H1 (cell line): ENCODE results near the gene TADA3. TPM values are rescaled to one million over a fixed set of nuclear protein-coding genes. Genes with fewer than 3 reads are reported as not detected.

Source experiments
- CTCF ChIA-PET: fragments of 300-600 bp; sonication (Branson Sonifier 250); formaldehyde crosslinking; loops from one replicate; lab custom pipeline; 2021; ENCODE audit not compliant: partially characterized antibody; lab: Charles Lee
- POLR2A ChIA-PET: fragments of 300-600 bp; sonication (Branson Sonifier 250); formaldehyde crosslinking; loops from one replicate; lab custom pipeline; 2021; ENCODE audit warnings: inconsistent platforms; ENCODE audit not compliant: partially characterized antibody; lab: Charles Lee
- DNase-seq, 2 experiments: peaks; one replicate each; pipeline versions ENCODE4 v3.0.0 to v3.0.0-alpha.2; 2010 to 2022; ENCODE audit warnings: low spot score in 2 of 2, low read depth in 1 of 2, mixed read lengths in 1 of 2
- FAIRE-seq: peaks from 2 replicates; lab custom pipeline; 2011; peaks lifted over from hg19 to GRCh38; lab: Jason Lieb, UNC
- H2AFZ ChIP-seq: 2 replicates; pipeline ENCODE4 v1.8.1; 2012; ENCODE audit warnings: low read length, inconsistent platforms
- H2AK5ac ChIP-seq: 2 replicates; pipeline ENCODE4 v1.6.1; 2013; ENCODE audit warnings: low read depth, low read length
- H2BK120ac ChIP-seq: replicated peaks from 2 replicates; pipeline ENCODE3; 2013; ENCODE audit warnings: low read depth, low read length, inconsistent platforms
- H2BK12ac ChIP-seq: 2 replicates; pipeline ENCODE4 v1.6.1; 2013; ENCODE audit warnings: low read depth, low read length
- H2BK15ac ChIP-seq: 2 replicates; pipeline ENCODE4 v1.6.1; 2013; ENCODE audit warnings: low read length
- H2BK20ac ChIP-seq: 2 replicates; pipeline ENCODE4 v1.6.1; 2013; ENCODE audit warnings: low read length
- H2BK5ac ChIP-seq: 2 replicates; pipeline ENCODE4 v1.6.1; 2013; ENCODE audit warnings: low read depth, low read length
- H3K14ac ChIP-seq: 2 replicates; pipeline ENCODE4 v1.6.1; 2013; ENCODE audit warnings: inconsistent platforms; ENCODE audit not compliant: insufficient read length
- H3K18ac ChIP-seq: 2 replicates; pipeline ENCODE4 v1.6.1; 2013; ENCODE audit warnings: low read length; ENCODE audit errors: extremely low read depth
- H3K23ac ChIP-seq: 2 replicates; pipeline ENCODE4 v1.6.1; 2013; ENCODE audit warnings: inconsistent platforms; ENCODE audit not compliant: insufficient read length
- H3K23me2 ChIP-seq: 2 replicates; pipeline ENCODE4 v1.6.1; 2013; ENCODE audit warnings: low read depth, low read length
- H3K27ac ChIP-seq: 2 replicates; pipeline ENCODE4 v1.6.1; 2011; ENCODE audit warnings: low read depth, low read length, inconsistent platforms
- H3K27me3 ChIP-seq, 4 experiments: replicated peaks in 1 of 4; 1 replicate in 1 of 4; 2 replicates in 3 of 4; pipeline versions ENCODE4 v1.6.1 to v1.8.1; 2011 to 2013; ENCODE audit warnings: low read length in 3 of 4, mild to moderate bottlenecking in 3 of 4, inconsistent platforms in 2 of 4, mixed read lengths in 2 of 4, moderate library complexity in 1 of 4; ENCODE audit not compliant: control insufficient read depth in 3 of 4, insufficient read depth in 3 of 4; ENCODE audit errors: extremely low read depth in 1 of 4
- H3K36me3 ChIP-seq, 4 experiments: 2 replicates each; pipeline versions ENCODE4 v1.6.1 to v1.8.1; 2011 to 2013; ENCODE audit warnings: mild to moderate bottlenecking in 4 of 4, low read length in 3 of 4, moderate library complexity in 2 of 4, control low read depth in 1 of 4, inconsistent platforms in 1 of 4; ENCODE audit not compliant: insufficient read depth in 4 of 4, control insufficient read depth in 2 of 4
- H3K4ac ChIP-seq: replicated peaks from 2 replicates; pipeline ENCODE3; 2013; ENCODE audit warnings: low read length, low read depth, mixed read lengths, inconsistent platforms; ENCODE audit not compliant: insufficient read length
- H3K4me1 ChIP-seq, 4 experiments: replicated peaks in 1 of 4; 1 replicate in 1 of 4; 2 replicates in 3 of 4; pipeline versions ENCODE4 v1.6.1 to v1.8.1; 2011 to 2013; ENCODE audit warnings: low read length in 3 of 4, inconsistent platforms in 2 of 4, mixed read lengths in 1 of 4; ENCODE audit not compliant: insufficient read depth in 4 of 4, control insufficient read depth in 3 of 4
- H3K4me2 ChIP-seq, 2 experiments: 2 replicates each; pipeline versions ENCODE4 v1.6.1 to v1.8.1; 2011 to 2013; ENCODE audit warnings: low read depth in 2 of 2, low read length in 2 of 2, control low read depth in 1 of 2, inconsistent platforms in 1 of 2, mild to moderate bottlenecking in 1 of 2; ENCODE audit not compliant: insufficient read depth in 1 of 2
- H3K4me3 ChIP-seq, 4 experiments: fragments of 200-600, 300-600 bp in 1 of 4; sonication (generic), shearing (Covaris generic), sonication (Bioruptor Twin) in 1 of 4; 2 replicates each; pipeline versions ENCODE4 v1.5.1 to v1.8.1; 2011 to 2016; ENCODE audit warnings: low read length in 4 of 4, low read depth in 3 of 4, control low read depth in 2 of 4, inconsistent platforms in 2 of 4, mild to moderate bottlenecking in 2 of 4, mixed read lengths in 1 of 4, moderate library complexity in 1 of 4; ENCODE audit not compliant: insufficient read depth in 2 of 4; ENCODE audit errors: extremely low read depth in 1 of 4
- H3K56ac ChIP-seq: replicated peaks from 2 replicates; pipeline ENCODE3; 2013; ENCODE audit warnings: low read depth, mild to moderate bottlenecking, mixed read lengths, low read length, inconsistent platforms; ENCODE audit not compliant: insufficient read length
- H3K79me1 ChIP-seq: 2 replicates; pipeline ENCODE4 v1.6.1; 2013; ENCODE audit warnings: low read depth, low read length, control low read depth
- H3K79me2 ChIP-seq, 2 experiments: 2 replicates each; pipeline versions ENCODE4 v1.6.1 to v1.8.1; 2012 to 2013; ENCODE audit warnings: low read length in 2 of 2, mild to moderate bottlenecking in 2 of 2, inconsistent platforms in 1 of 2; ENCODE audit not compliant: insufficient read depth in 2 of 2, control insufficient read depth in 1 of 2
- H3K9ac ChIP-seq, 4 experiments: replicated peaks in 1 of 4; 1 replicate in 1 of 4; 2 replicates in 3 of 4; pipeline versions ENCODE4 v1.6.1 to v1.8.1; 2011 to 2013; ENCODE audit warnings: low read depth in 3 of 4, low read length in 3 of 4, control low read depth in 2 of 4, mild to moderate bottlenecking in 2 of 4, moderate library complexity in 2 of 4, inconsistent platforms in 1 of 4; ENCODE audit errors: extremely low read depth in 1 of 4
- H3K9me3 ChIP-seq, 2 experiments: 2 replicates each; pipeline versions ENCODE4 v1.6.1 to v1.8.1; 2012 to 2013; ENCODE audit warnings: mild to moderate bottlenecking in 2 of 2, moderate library complexity in 2 of 2, control low read depth in 1 of 2, inconsistent platforms in 1 of 2, low read depth in 1 of 2, low read length in 1 of 2, mixed read lengths in 1 of 2; ENCODE audit not compliant: insufficient read depth in 2 of 2
- H4K20me1 ChIP-seq, 2 experiments: replicated peaks in 1 of 2; 2 replicates each; pipeline versions ENCODE3 to v1.8.1; 2011 to 2013; ENCODE audit warnings: inconsistent platforms in 2 of 2, low read length in 2 of 2, mild to moderate bottlenecking in 1 of 2; ENCODE audit not compliant: insufficient read depth in 2 of 2, control insufficient read depth in 1 of 2
- H4K5ac ChIP-seq: 2 replicates; pipeline ENCODE4 v1.6.1; 2013; ENCODE audit warnings: low read length, low read depth, mixed read lengths, inconsistent platforms; ENCODE audit not compliant: insufficient read length
- H4K8ac ChIP-seq: 2 replicates; pipeline ENCODE4 v1.8.0; 2013; ENCODE audit warnings: mild to moderate bottlenecking, moderate library complexity, low read length, inconsistent platforms; ENCODE audit not compliant: insufficient read depth; ENCODE audit errors: extremely low read depth
- H4K91ac ChIP-seq: replicated peaks from 2 replicates; pipeline ENCODE3; 2013; ENCODE audit warnings: low read length, mixed read lengths, inconsistent platforms; ENCODE audit not compliant: insufficient read length
- BACH1 ChIP-seq: IDR thresholded peaks from 2 replicates; pipeline ENCODE4 v1.6.1; 2012; ENCODE audit warnings: low read length, improper control_type of control experiment
- CEBPB ChIP-seq: IDR thresholded peaks from 2 replicates; pipeline ENCODE4 v1.6.1; 2012; ENCODE audit warnings: low read depth, low read length
- CREB1 ChIP-seq: IDR thresholded peaks from 2 replicates; pipeline ENCODE4 v1.6.1; 2012; ENCODE audit warnings: inconsistent platforms
- EGR1 ChIP-seq: IDR thresholded peaks from 2 replicates; pipeline ENCODE4 v1.6.1; 2011; ENCODE audit warnings: low read depth, low read length, borderline replicate concordance
- EZH2 ChIP-seq: fragments of 200-600 bp; sonication (generic); IDR thresholded peaks from 2 replicates; pipeline ENCODE4 v1.7.1; 2012; ENCODE audit warnings: low read depth, mild to moderate bottlenecking, moderate library complexity, low read length, inconsistent platforms; ENCODE audit not compliant: severe bottlenecking
- GABPA ChIP-seq: IDR thresholded peaks from 2 replicates; pipeline ENCODE4 v1.6.1; 2011; ENCODE audit warnings: mild to moderate bottlenecking, low read length, moderate library complexity, borderline replicate concordance; ENCODE audit not compliant: insufficient read depth
- KDM1A ChIP-seq: fragments of 200-600, 300-600 bp; sonication (generic); IDR thresholded peaks from 2 replicates; pipeline ENCODE4 v1.7.1; 2016; ENCODE audit warnings: mild to moderate bottlenecking, low read length, borderline replicate concordance
- POU5F1 ChIP-seq: IDR thresholded peaks from 2 replicates; pipeline ENCODE4 v1.6.1; 2011; ENCODE audit warnings: low read depth, mild to moderate bottlenecking, low read length, moderate library complexity
- RXRA ChIP-seq: IDR thresholded peaks from 2 replicates; pipeline ENCODE4 v1.6.1; 2011; ENCODE audit warnings: low read depth, mild to moderate bottlenecking, low read length, moderate library complexity; ENCODE audit not compliant: insufficient read depth
- SIX5 ChIP-seq: IDR thresholded peaks from 2 replicates; pipeline ENCODE4 v1.6.1; 2011; ENCODE audit warnings: mild to moderate bottlenecking, low read depth, low read length
- SRF ChIP-seq: IDR thresholded peaks from 2 replicates; pipeline ENCODE4 v1.6.1; 2011; ENCODE audit warnings: mild to moderate bottlenecking, low read depth, low read length, moderate library complexity
- TAF7 ChIP-seq: optimal IDR thresholded peaks from 2 replicates; pipeline ENCODE3; 2011; ENCODE audit warnings: low read depth, mild to moderate bottlenecking, inconsistent platforms, low read length, moderate library complexity, borderline replicate concordance
- TCF12 ChIP-seq: IDR thresholded peaks from 2 replicates; pipeline ENCODE4 v1.6.1; 2011; ENCODE audit warnings: low read depth, mild to moderate bottlenecking, low read length
- TEAD4 ChIP-seq: IDR thresholded peaks from 2 replicates; pipeline ENCODE4 v1.6.1; 2012; ENCODE audit warnings: low read depth, low read length, inconsistent platforms, mixed read lengths
- USF2 ChIP-seq: IDR thresholded peaks from 2 replicates; pipeline ENCODE4 v1.6.1; 2011; ENCODE audit warnings: low read length, improper control_type of control experiment
- WGBS, 2 experiments: shearing (Covaris generic) in 1 of 2; methylation state at CpG; one replicate each; pipeline versions ENCODE4 v1.1.6 to v1.1.7; 2013 to 2015; ENCODE audit warnings: low lambda C conversion rate in 2 of 2, mixed read lengths in 2 of 2, inconsistent platforms in 1 of 2, low coverage in 1 of 2, missing lambda C conversion rate in 1 of 2; ENCODE audit not compliant: insufficient replicate concordance in 2 of 2, insufficient coverage in 1 of 2, insufficient read length in 1 of 2; ENCODE audit errors: extremely low coverage in 1 of 2, missing lambda C conversion rate in 1 of 2; 5-methylcytosine and 5-hydroxymethylcytosine counted together
- polyA plus RNA-seq, 7 experiments: library from polyadenylated mRNA; depleted of rRNA in 3 of 7; stranded (reverse) in 5 of 7; unstranded in 2 of 7; fragments of >200 nt in 5 of 7; fragments of 200-250 nt in 2 of 7; gene quantifications; 1 replicate in 5 of 7; 2 replicates in 1 of 7; 4 replicates in 1 of 7; pipeline versions ENCODE4 v1.2.1 to v1.2.3, GENCODE V29; 2011 to 2013; ENCODE audit warnings: missing spikeins in 2 of 7, mixed read lengths in 2 of 7
- total RNA-seq: library from RNA; stranded (reverse); fragmentation: NEBNext Ultra II Directional; extraction: Animal tissue kit (Norgen Biotek cat#: 25700); gene quantifications from 2 replicates; pipeline ENCODE4 v1.2.1, GENCODE V29; 2021

TADA3 gene
- total and polyA plus RNA-seq, 2 of the 8 experiments (the other 6 are each of a cell fraction or from before 2014, with no cell fraction given) = 43.4 to 50.3 TPM

- no peak overlapping the region for H4K91ac ChIP-seq
- ChIA-PET CTCF (no interaction called here), POLR2A (interaction anchor here (0.6 to 2.8 kb wide), 11 partner anchors 8 to 79 kb away, joined by 3 to 10 read pairs (median 4); partner anchors contain the start of genes ARPC4, BRPF1 and TADA3)
- H3K27me3 ChIP-seq = peaks cover 0 to 5% (median 1%) of the 10 kb centered on the region in 4 experiments; a peak in 4 of 7 replicates
- H3K9ac ChIP-seq = no peak overlapping the region
- no peak overlapping the region for H2BK5ac ChIP-seq
- H2BK20ac ChIP-seq = no peak overlapping the region
- H3K18ac ChIP-seq = no peak overlapping the region
- no peak overlapping the region for H3K4me2 ChIP-seq
- no peak overlapping the region for H3K27ac ChIP-seq
- H4K8ac ChIP-seq = no peak overlapping the region
- H3K23ac ChIP-seq = no peak overlapping the region
- 77% methylated on average over 1 of the region's 1 CpG; no CpG with 5 or more reads in 1 of the 2 experiments for WGBS, 2 experiments
- no peak overlapping the region for H3K56ac ChIP-seq
- H4K5ac ChIP-seq = no peak overlapping the region
- no peak overlapping the region for H2BK15ac ChIP-seq
- no peak overlapping the region for H2BK12ac ChIP-seq
- H3K9me3 ChIP-seq = no peaks in the 10 kb centered on the region
- H2AK5ac ChIP-seq = no peak overlapping the region
- H3K4me1 ChIP-seq = no peaks in the 10 kb centered on the region
- H2BK120ac ChIP-seq = no peak overlapping the region
- DNase-seq = no peak
- H2AFZ ChIP-seq = no peak overlapping the region
- no peak overlapping the region for H3K4ac ChIP-seq
- no peak overlapping the region for H3K14ac ChIP-seq
- no peaks in the 10 kb centered on the region for H3K79me1 ChIP-seq
- peaks cover 2 to 12% (median 10%) of the 10 kb centered on the region in 4 experiments; a peak in 6 of 8 replicates for H3K36me3 ChIP-seq
- H3K79me2 ChIP-seq = no peaks in the 10 kb centered on the region
- H4K20me1 ChIP-seq = no peaks in the 10 kb centered on the region
- H3K23me2 ChIP-seq = no peaks in the 10 kb centered on the region; the same call in 1 of the 2 replicates
- H3K4me3 ChIP-seq = no peak overlapping the region
- no peak for FAIRE-seq
- TF ChIP-seq CEBPB = no peak
- TF ChIP-seq POU5F1 = no peak
- TF ChIP-seq TCF12 = no peak
- TF ChIP-seq USF2 = no peak
- no peak for TF ChIP-seq RXRA
- no peak for TF ChIP-seq EZH2
- no peak for TF ChIP-seq BACH1
- no peak for TF ChIP-seq TEAD4
- no peak for TF ChIP-seq SIX5
- no peak for TF ChIP-seq GABPA
- no peak for TF ChIP-seq TAF7
- TF ChIP-seq SRF = no peak
- no peak for TF ChIP-seq CREB1
- TF ChIP-seq KDM1A = no peak
- no peak for TF ChIP-seq EGR1
Measured at GRCh38 chr3:9777694-9778021, 14.6 kb downstream of the TADA3 start.
